H1 (cell line): Measurements from ENCODE around the gene ASCC2. TPM values are rescaled to one million over a fixed set of nuclear protein-coding genes. Genes with fewer than 3 reads are reported as not detected.

Source experiments
- CTCF ChIA-PET: fragments of 300-600 bp; sonication (Branson Sonifier 250); formaldehyde crosslinking; loops from one replicate; lab custom pipeline; 2021; ENCODE audit not compliant: partially characterized antibody; lab: Charles Lee
- POLR2A ChIA-PET: fragments of 300-600 bp; sonication (Branson Sonifier 250); formaldehyde crosslinking; loops from one replicate; lab custom pipeline; 2021; ENCODE audit warnings: inconsistent platforms; ENCODE audit not compliant: partially characterized antibody; lab: Charles Lee
- DNase-seq, 2 experiments: peaks; one replicate each; pipeline versions ENCODE4 v3.0.0 to v3.0.0-alpha.2; 2010 to 2022; ENCODE audit warnings: low spot score in 2 of 2, low read depth in 1 of 2, mixed read lengths in 1 of 2
- FAIRE-seq: peaks from 2 replicates; lab custom pipeline; 2011; peaks lifted over from hg19 to GRCh38; lab: Jason Lieb, UNC
- H2AFZ ChIP-seq: 2 replicates; pipeline ENCODE4 v1.8.1; 2012; ENCODE audit warnings: low read length, inconsistent platforms
- H2AK5ac ChIP-seq: 2 replicates; pipeline ENCODE4 v1.6.1; 2013; ENCODE audit warnings: low read depth, low read length
- H2BK120ac ChIP-seq: replicated peaks from 2 replicates; pipeline ENCODE3; 2013; ENCODE audit warnings: low read depth, low read length, inconsistent platforms
- H2BK12ac ChIP-seq: 2 replicates; pipeline ENCODE4 v1.6.1; 2013; ENCODE audit warnings: low read depth, low read length
- H2BK15ac ChIP-seq: 2 replicates; pipeline ENCODE4 v1.6.1; 2013; ENCODE audit warnings: low read length
- H2BK20ac ChIP-seq: 2 replicates; pipeline ENCODE4 v1.6.1; 2013; ENCODE audit warnings: low read length
- H2BK5ac ChIP-seq: 2 replicates; pipeline ENCODE4 v1.6.1; 2013; ENCODE audit warnings: low read depth, low read length
- H3K14ac ChIP-seq: 2 replicates; pipeline ENCODE4 v1.6.1; 2013; ENCODE audit warnings: inconsistent platforms; ENCODE audit not compliant: insufficient read length
- H3K18ac ChIP-seq: 2 replicates; pipeline ENCODE4 v1.6.1; 2013; ENCODE audit warnings: low read length; ENCODE audit errors: extremely low read depth
- H3K23ac ChIP-seq: 2 replicates; pipeline ENCODE4 v1.6.1; 2013; ENCODE audit warnings: inconsistent platforms; ENCODE audit not compliant: insufficient read length
- H3K23me2 ChIP-seq: 2 replicates; pipeline ENCODE4 v1.6.1; 2013; ENCODE audit warnings: low read depth, low read length
- H3K27ac ChIP-seq: 2 replicates; pipeline ENCODE4 v1.6.1; 2011; ENCODE audit warnings: low read depth, low read length, inconsistent platforms
- H3K27me3 ChIP-seq, 4 experiments: replicated peaks in 1 of 4; 1 replicate in 1 of 4; 2 replicates in 3 of 4; pipeline versions ENCODE4 v1.6.1 to v1.8.1; 2011 to 2013; ENCODE audit warnings: low read length in 3 of 4, mild to moderate bottlenecking in 3 of 4, inconsistent platforms in 2 of 4, mixed read lengths in 2 of 4, moderate library complexity in 1 of 4; ENCODE audit not compliant: control insufficient read depth in 3 of 4, insufficient read depth in 3 of 4; ENCODE audit errors: extremely low read depth in 1 of 4
- H3K36me3 ChIP-seq, 4 experiments: 2 replicates each; pipeline versions ENCODE4 v1.6.1 to v1.8.1; 2011 to 2013; ENCODE audit warnings: mild to moderate bottlenecking in 4 of 4, low read length in 3 of 4, moderate library complexity in 2 of 4, control low read depth in 1 of 4, inconsistent platforms in 1 of 4; ENCODE audit not compliant: insufficient read depth in 4 of 4, control insufficient read depth in 2 of 4
- H3K4ac ChIP-seq: replicated peaks from 2 replicates; pipeline ENCODE3; 2013; ENCODE audit warnings: low read length, low read depth, mixed read lengths, inconsistent platforms; ENCODE audit not compliant: insufficient read length
- H3K4me1 ChIP-seq, 4 experiments: replicated peaks in 1 of 4; 1 replicate in 1 of 4; 2 replicates in 3 of 4; pipeline versions ENCODE4 v1.6.1 to v1.8.1; 2011 to 2013; ENCODE audit warnings: low read length in 3 of 4, inconsistent platforms in 2 of 4, mixed read lengths in 1 of 4; ENCODE audit not compliant: insufficient read depth in 4 of 4, control insufficient read depth in 3 of 4
- H3K4me2 ChIP-seq, 2 experiments: 2 replicates each; pipeline versions ENCODE4 v1.6.1 to v1.8.1; 2011 to 2013; ENCODE audit warnings: low read depth in 2 of 2, low read length in 2 of 2, control low read depth in 1 of 2, inconsistent platforms in 1 of 2, mild to moderate bottlenecking in 1 of 2; ENCODE audit not compliant: insufficient read depth in 1 of 2
- H3K4me3 ChIP-seq, 4 experiments: fragments of 200-600, 300-600 bp in 1 of 4; sonication (generic), shearing (Covaris generic), sonication (Bioruptor Twin) in 1 of 4; 2 replicates each; pipeline versions ENCODE4 v1.5.1 to v1.8.1; 2011 to 2016; ENCODE audit warnings: low read length in 4 of 4, low read depth in 3 of 4, control low read depth in 2 of 4, inconsistent platforms in 2 of 4, mild to moderate bottlenecking in 2 of 4, mixed read lengths in 1 of 4, moderate library complexity in 1 of 4; ENCODE audit not compliant: insufficient read depth in 2 of 4; ENCODE audit errors: extremely low read depth in 1 of 4
- H3K56ac ChIP-seq: replicated peaks from 2 replicates; pipeline ENCODE3; 2013; ENCODE audit warnings: low read depth, mild to moderate bottlenecking, mixed read lengths, low read length, inconsistent platforms; ENCODE audit not compliant: insufficient read length
- H3K79me1 ChIP-seq: 2 replicates; pipeline ENCODE4 v1.6.1; 2013; ENCODE audit warnings: low read depth, low read length, control low read depth
- H3K79me2 ChIP-seq, 2 experiments: 2 replicates each; pipeline versions ENCODE4 v1.6.1 to v1.8.1; 2012 to 2013; ENCODE audit warnings: low read length in 2 of 2, mild to moderate bottlenecking in 2 of 2, inconsistent platforms in 1 of 2; ENCODE audit not compliant: insufficient read depth in 2 of 2, control insufficient read depth in 1 of 2
- H3K9ac ChIP-seq, 4 experiments: replicated peaks in 1 of 4; 1 replicate in 1 of 4; 2 replicates in 3 of 4; pipeline versions ENCODE4 v1.6.1 to v1.8.1; 2011 to 2013; ENCODE audit warnings: low read depth in 3 of 4, low read length in 3 of 4, control low read depth in 2 of 4, mild to moderate bottlenecking in 2 of 4, moderate library complexity in 2 of 4, inconsistent platforms in 1 of 4; ENCODE audit errors: extremely low read depth in 1 of 4
- H3K9me3 ChIP-seq, 2 experiments: 2 replicates each; pipeline versions ENCODE4 v1.6.1 to v1.8.1; 2012 to 2013; ENCODE audit warnings: mild to moderate bottlenecking in 2 of 2, moderate library complexity in 2 of 2, control low read depth in 1 of 2, inconsistent platforms in 1 of 2, low read depth in 1 of 2, low read length in 1 of 2, mixed read lengths in 1 of 2; ENCODE audit not compliant: insufficient read depth in 2 of 2
- H4K20me1 ChIP-seq, 2 experiments: replicated peaks in 1 of 2; 2 replicates each; pipeline versions ENCODE3 to v1.8.1; 2011 to 2013; ENCODE audit warnings: inconsistent platforms in 2 of 2, low read length in 2 of 2, mild to moderate bottlenecking in 1 of 2; ENCODE audit not compliant: insufficient read depth in 2 of 2, control insufficient read depth in 1 of 2
- H4K5ac ChIP-seq: 2 replicates; pipeline ENCODE4 v1.6.1; 2013; ENCODE audit warnings: low read length, low read depth, mixed read lengths, inconsistent platforms; ENCODE audit not compliant: insufficient read length
- H4K8ac ChIP-seq: 2 replicates; pipeline ENCODE4 v1.8.0; 2013; ENCODE audit warnings: mild to moderate bottlenecking, moderate library complexity, low read length, inconsistent platforms; ENCODE audit not compliant: insufficient read depth; ENCODE audit errors: extremely low read depth
- H4K91ac ChIP-seq: replicated peaks from 2 replicates; pipeline ENCODE3; 2013; ENCODE audit warnings: low read length, mixed read lengths, inconsistent platforms; ENCODE audit not compliant: insufficient read length
- ASH2L ChIP-seq: fragments of 200-600, 300-600 bp; sonication (generic); IDR thresholded peaks from one replicate; pipeline ENCODE4 v1.7.1; 2017; ENCODE audit warnings: low read length
- BCL11A ChIP-seq, 2 experiments: IDR thresholded peaks; one replicate each; pipeline ENCODE4 v1.6.1; 2011; ENCODE audit warnings: low read depth in 2 of 2, low read length in 2 of 2, mild to moderate bottlenecking in 2 of 2
- EZH2 ChIP-seq: fragments of 200-600 bp; sonication (generic); IDR thresholded peaks from 2 replicates; pipeline ENCODE4 v1.7.1; 2012; ENCODE audit warnings: low read depth, mild to moderate bottlenecking, moderate library complexity, low read length, inconsistent platforms; ENCODE audit not compliant: severe bottlenecking
- GTF2F1 ChIP-seq: IDR thresholded peaks from 2 replicates; pipeline ENCODE4 v1.6.1; 2012; ENCODE audit warnings: low read depth, low read length, improper control_type of control experiment, borderline replicate concordance
- JUND ChIP-seq: IDR thresholded peaks from 2 replicates; pipeline ENCODE4 v1.6.1; 2011; ENCODE audit warnings: mild to moderate bottlenecking, improper control_type of control experiment, low read length
- KDM1A ChIP-seq: fragments of 200-600, 300-600 bp; sonication (generic); IDR thresholded peaks from 2 replicates; pipeline ENCODE4 v1.7.1; 2016; ENCODE audit warnings: mild to moderate bottlenecking, low read length, borderline replicate concordance
- KDM4A ChIP-seq: IDR thresholded peaks from one replicate; pipeline ENCODE4 v1.7.1; 2012; ENCODE audit warnings: low read depth, mild to moderate bottlenecking, moderate library complexity, low read length, inconsistent platforms; ENCODE audit not compliant: severe bottlenecking
- SAP30 ChIP-seq: fragments of 300-600 bp; sonication (generic); IDR thresholded peaks from 2 replicates; pipeline ENCODE4 v1.7.1; 2012; ENCODE audit warnings: low read length, moderate library complexity, mild to moderate bottlenecking, inconsistent platforms; ENCODE audit not compliant: insufficient read depth, insufficient replicate concordance
- SIN3A ChIP-seq, 2 experiments: IDR thresholded peaks in 1 of 2; conservative IDR thresholded peaks in 1 of 2; 2 replicates each; pipeline ENCODE4 v1.6.1; 2011 to 2012; ENCODE audit warnings: low read length in 2 of 2, improper control_type of control experiment in 1 of 2, low read depth in 1 of 2, mild to moderate bottlenecking in 1 of 2
- TEAD4 ChIP-seq: IDR thresholded peaks from 2 replicates; pipeline ENCODE4 v1.6.1; 2012; ENCODE audit warnings: low read depth, low read length, inconsistent platforms, mixed read lengths
- ZNF274 ChIP-seq: IDR thresholded peaks from 2 replicates; pipeline ENCODE4 v1.7.0; 2012; ENCODE audit warnings: low read length, borderline replicate concordance; ENCODE audit errors: extremely low read depth
- WGBS, 2 experiments: shearing (Covaris generic) in 1 of 2; methylation state at CpG; one replicate each; pipeline versions ENCODE4 v1.1.6 to v1.1.7; 2013 to 2015; ENCODE audit warnings: low lambda C conversion rate in 2 of 2, mixed read lengths in 2 of 2, inconsistent platforms in 1 of 2, low coverage in 1 of 2, missing lambda C conversion rate in 1 of 2; ENCODE audit not compliant: insufficient replicate concordance in 2 of 2, insufficient coverage in 1 of 2, insufficient read length in 1 of 2; ENCODE audit errors: extremely low coverage in 1 of 2, missing lambda C conversion rate in 1 of 2; 5-methylcytosine and 5-hydroxymethylcytosine counted together
- polyA plus RNA-seq, 7 experiments: library from polyadenylated mRNA; depleted of rRNA in 3 of 7; stranded (reverse) in 5 of 7; unstranded in 2 of 7; fragments of >200 nt in 5 of 7; fragments of 200-250 nt in 2 of 7; gene quantifications; 1 replicate in 5 of 7; 2 replicates in 1 of 7; 4 replicates in 1 of 7; pipeline versions ENCODE4 v1.2.1 to v1.2.3, GENCODE V29; 2011 to 2013; ENCODE audit warnings: missing spikeins in 2 of 7, mixed read lengths in 2 of 7
- total RNA-seq: library from RNA; stranded (reverse); fragmentation: NEBNext Ultra II Directional; extraction: Animal tissue kit (Norgen Biotek cat#: 25700); gene quantifications from 2 replicates; pipeline ENCODE4 v1.2.1, GENCODE V29; 2021

The ASCC2 gene
- total and polyA plus RNA-seq, 2 of the 8 experiments (the other 6 are each of a cell fraction or from before 2014, with no cell fraction given), result 35.0 to 35.8 TPM

DNA sequence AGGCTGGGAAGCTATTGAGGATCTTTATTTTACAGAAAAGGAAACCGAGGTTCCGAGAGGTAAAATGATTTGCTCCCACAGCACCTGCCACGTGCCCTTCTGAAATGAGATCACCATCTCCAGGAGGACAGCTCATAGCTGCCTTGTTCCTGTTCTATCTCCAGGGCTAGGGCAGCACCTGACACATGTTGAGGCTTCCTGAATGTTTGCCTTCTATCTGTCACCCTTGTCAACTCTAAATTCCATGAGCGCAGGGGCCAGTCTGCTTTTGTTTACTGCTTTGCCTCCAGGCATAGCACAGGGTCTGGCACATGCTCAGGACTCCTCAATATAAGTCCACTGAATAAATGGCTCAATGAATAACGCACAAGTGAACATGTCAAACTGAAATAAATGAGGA lies 24.1 kb downstream of the ASCC2 start:
- H3K27me3 ChIP-seq, result no peaks in the 10 kb centered on the region
- H2AFZ ChIP-seq, result no peak overlapping the region
- no peak overlapping the region for H2BK120ac ChIP-seq
- no peak for DNase-seq
- H3K79me1 ChIP-seq, result no peaks in the 10 kb centered on the region
- H3K4me1 ChIP-seq, result no peaks in the 10 kb centered on the region
- H3K14ac ChIP-seq, result no peak overlapping the region
- no peak overlapping the region for H3K18ac ChIP-seq
- H3K79me2 ChIP-seq, result no peaks in the 10 kb centered on the region
- FAIRE-seq, result no peak
- H2AK5ac ChIP-seq, result no peak overlapping the region
- no peak overlapping the region for H3K4ac ChIP-seq
- CTCF ChIA-PET, result interaction anchor here (0.6 to 1.4 kb wide), 10 partner anchors 9 to 209 kb away, joined by 3 to 7 read pairs (median 3); no protein-coding TSS in a partner anchor
- H2BK12ac ChIP-seq, result no peak overlapping the region
- peaks cover 2 to 3% of the 10 kb centered on the region in 2 experiments for H4K20me1 ChIP-seq
- 81% methylated on average over 5 of the region's 5 CpGs; no CpG with 5 or more reads in 1 of the 2 experiments for whole genome bisulfite sequencing, 2 experiments
- H3K23ac ChIP-seq, result no peak overlapping the region
- H4K91ac ChIP-seq, result no peak overlapping the region
- no peak overlapping the region for H4K5ac ChIP-seq
- no peak overlapping the region for H3K27ac ChIP-seq
- H3K36me3 ChIP-seq, result peaks cover 3 to 36% (median 18%) of the 10 kb centered on the region in 4 experiments; a peak in 6 of 8 replicates
- POLR2A ChIA-PET, result interaction anchor here (0.9 kb wide), 1 partner anchor 61 kb away, joined by 4 read pairs; no protein-coding TSS in a partner anchor
- H2BK5ac ChIP-seq, result no peak overlapping the region
- no peaks in the 10 kb centered on the region for H3K9me3 ChIP-seq
- H2BK15ac ChIP-seq, result no peak overlapping the region
- no peak overlapping the region for H3K56ac ChIP-seq
- TF ChIP-seq ZNF274, result no peak
- no peak for TF ChIP-seq SAP30
- TF ChIP-seq JUND, result no peak
- no peak for TF ChIP-seq EZH2
- TF ChIP-seq SIN3A (conservative IDR thresholded peaks at IDR 0.05 in 1 of 2, IDR thresholded peaks at IDR 0.05 in 1 of 2; ENCODE audit: low read depth in 1 of 2, low read length in 2 of 2), result no peak
- TF ChIP-seq GTF2F1, result no peak
- TF ChIP-seq BCL11A (IDR thresholded peaks at IDR 0.05; ENCODE audit: low read depth in 2 of 2, low read length in 2 of 2), result no peak
- no peak for TF ChIP-seq ASH2L
- TF ChIP-seq KDM1A, result no peak
- TF ChIP-seq KDM4A, result no peak
- no peak for TF ChIP-seq TEAD4
- H4K8ac ChIP-seq, result no peak overlapping the region
- H2BK20ac ChIP-seq, result no peak overlapping the region
- H3K4me3 ChIP-seq, result no peak overlapping the region
- H3K4me2 ChIP-seq, result no peak overlapping the region
- no peaks in the 10 kb centered on the region for H3K23me2 ChIP-seq
- no peak overlapping the region for H3K9ac ChIP-seq
